Thyroid gland (tissue), 4 donors: Measurements from ENCODE around the gene PCBP3. TPM values are rescaled to one million over a fixed set of nuclear protein-coding genes. Genes with fewer than 3 reads are reported as not detected.

Experiments used
- DNase-seq, 2 donors: peaks; one replicate each; pipeline ENCODE4 v3.0.0-alpha.2; 2019
- H3K27ac ChIP-seq, 3 donors: fragments of 200-600 bp; sonication (generic); 1 replicate in 2 of 3; 2 replicates in 1 of 3; pipeline ENCODE4 v1.5.1; 2016 to 2019; ENCODE audit warnings: mild to moderate bottlenecking in 1 of 3, moderate library complexity in 1 of 3
- H3K27me3 ChIP-seq: fragments of 200-600 bp; sonication (generic); one replicate; pipeline ENCODE4 v1.5.1; 2019
- H3K36me3 ChIP-seq, 2 donors: fragments of 200-600 bp; sonication (generic); one replicate each; pipeline ENCODE4 v1.5.1; 2016 to 2019
- H3K4me1 ChIP-seq, 2 donors: fragments of 200-600 bp; sonication (generic); one replicate each; pipeline ENCODE4 v1.5.1; 2017 to 2019
- H3K4me3 ChIP-seq, 3 donors: fragments of 200-600 bp; sonication (generic); replicated peaks in 1 of 3; 1 replicate in 2 of 3; 2 replicates in 1 of 3; pipeline ENCODE4 v1.5.1; 2016; ENCODE audit warnings: mild to moderate bottlenecking in 1 of 3
- H3K9me3 ChIP-seq: fragments of 200-600 bp; sonication (generic); one replicate; pipeline ENCODE4 v1.5.1; 2017
- POLR2A ChIP-seq, 2 donors: fragments of 450-650 bp; IDR thresholded peaks; one replicate each; pipeline ENCODE4 v1.6.1; 2017; ENCODE audit warnings: antibody characterized with exemption in 2 of 2, mild to moderate bottlenecking in 2 of 2, moderate library complexity in 1 of 2
- WGBS, 2 donors: methylation state at CpG; one replicate each; pipeline ENCODE4 v1.1.5; 2017; 5-methylcytosine and 5-hydroxymethylcytosine counted together
- intact Hi-C: fragments of 100-400 bp; cut with DNase I; formaldehyde crosslinking; loops from one replicate; pipeline ENCODE4 v1.15.1; 2023
- total RNA-seq, 4 donors: library from RNA; depleted of rRNA; stranded (reverse); fragments of >200 nt; gene quantifications; one replicate each; pipeline ENCODE4 v1.2.3, GENCODE V29; 2016
- TF ChIP-seq, protein P1 (sequence below), 6 experiments: fragments of 200-600 bp in 3 of 6; fragments of 450-650 bp in 3 of 6; sonication (generic) in 3 of 6; IDR thresholded peaks; one replicate each; pipeline ENCODE4 v1.5.1; 2016 to 2019; ENCODE audit warnings: antibody characterized with exemption in 6 of 6, mild to moderate bottlenecking in 2 of 6, inconsistent platforms in 1 of 6, moderate library complexity in 1 of 6

The PCBP3 gene
- total RNA-seq, 4 donors from 2014 or later: 0.33 to 0.98 (median 0.54) TPM; not detected in 1

DNA sequence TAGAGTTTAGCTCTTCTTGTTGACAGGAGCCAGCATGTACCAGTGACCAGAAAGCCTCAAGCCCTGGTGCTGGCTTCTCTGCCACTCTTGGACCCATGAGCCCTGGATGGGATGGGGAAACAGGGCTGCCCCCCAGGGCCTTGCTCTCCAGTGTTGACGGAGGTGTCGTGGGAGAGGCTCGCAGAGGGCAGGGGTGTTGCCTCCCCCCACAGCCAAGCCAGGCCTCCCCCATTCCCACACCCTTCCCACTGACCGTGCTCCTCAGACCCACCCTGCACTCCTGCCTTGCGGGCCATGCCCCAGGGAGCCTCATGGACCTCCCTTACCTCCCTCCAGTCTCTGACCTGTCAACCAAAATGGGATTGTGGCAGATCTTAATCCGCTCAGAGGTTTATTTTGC is 214.2 kb downstream of the PCBP3 start:
- Histone ChIP-seq H3K36me3 (no peaks in the 10 kb centered on the region), H3K4me1 (no peaks in the 10 kb centered on the region), H3K4me3 (no peak overlapping the region), H3K9me3 (no peaks in the 10 kb centered on the region), H3K27ac (no peak overlapping the region), H3K27me3 (no peaks in the 10 kb centered on the region)
- TF ChIP-seq POLR2A (IDR thresholded peaks at IDR 0.05): no peak
- TF ChIP-seq, protein P1, sequence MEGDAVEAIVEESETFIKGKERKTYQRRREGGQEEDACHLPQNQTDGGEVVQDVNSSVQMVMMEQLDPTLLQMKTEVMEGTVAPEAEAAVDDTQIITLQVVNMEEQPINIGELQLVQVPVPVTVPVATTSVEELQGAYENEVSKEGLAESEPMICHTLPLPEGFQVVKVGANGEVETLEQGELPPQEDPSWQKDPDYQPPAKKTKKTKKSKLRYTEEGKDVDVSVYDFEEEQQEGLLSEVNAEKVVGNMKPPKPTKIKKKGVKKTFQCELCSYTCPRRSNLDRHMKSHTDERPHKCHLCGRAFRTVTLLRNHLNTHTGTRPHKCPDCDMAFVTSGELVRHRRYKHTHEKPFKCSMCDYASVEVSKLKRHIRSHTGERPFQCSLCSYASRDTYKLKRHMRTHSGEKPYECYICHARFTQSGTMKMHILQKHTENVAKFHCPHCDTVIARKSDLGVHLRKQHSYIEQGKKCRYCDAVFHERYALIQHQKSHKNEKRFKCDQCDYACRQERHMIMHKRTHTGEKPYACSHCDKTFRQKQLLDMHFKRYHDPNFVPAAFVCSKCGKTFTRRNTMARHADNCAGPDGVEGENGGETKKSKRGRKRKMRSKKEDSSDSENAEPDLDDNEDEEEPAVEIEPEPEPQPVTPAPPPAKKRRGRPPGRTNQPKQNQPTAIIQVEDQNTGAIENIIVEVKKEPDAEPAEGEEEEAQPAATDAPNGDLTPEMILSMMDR (IDR thresholded peaks at IDR 0.05): no peak
- DNase-seq: no peak
- intact Hi-C loops: no loop called here
- WGBS, 2 donors: 74 to 76% methylated on average over 6 of the region's 6 CpGs

DNA sequence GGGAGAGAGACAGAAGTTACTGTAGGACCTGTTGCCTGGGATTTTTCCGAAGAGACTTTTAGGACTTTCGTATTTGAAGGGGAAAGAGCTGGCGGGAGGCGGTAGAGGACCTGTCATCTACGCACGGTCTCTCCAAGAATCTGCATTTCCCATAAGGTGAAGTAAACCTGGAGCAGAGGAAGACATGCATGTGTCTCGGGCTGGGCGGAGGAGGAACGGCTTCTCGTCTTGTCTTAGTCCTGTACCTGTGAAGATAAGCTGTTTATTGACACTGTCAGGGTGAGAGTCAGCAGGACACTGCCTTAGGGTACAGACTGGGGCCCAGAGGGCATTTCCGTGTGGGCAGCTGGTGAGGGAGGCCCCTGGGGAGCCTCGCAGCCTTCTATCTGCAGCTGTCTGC is 214.7 kb downstream of the PCBP3 start:
- no peaks in the 10 kb centered on the region for H3K36me3 ChIP-seq
- intact Hi-C loops: no loop called here
- DNase-seq: no peak

GRCh38 chr21:45859041-45859761 is 215.7 kb downstream of the PCBP3 start:
- Histone ChIP-seq H3K36me3 (no peaks in the 10 kb centered on the region), H3K4me3 (no peak overlapping the region), H3K27me3 (no peaks in the 10 kb centered on the region), H3K4me1 (no peaks in the 10 kb centered on the region), H3K9me3 (no peaks in the 10 kb centered on the region), H3K27ac (no peak overlapping the region)
- TF ChIP-seq POLR2A (IDR thresholded peaks at IDR 0.05): no peak
- TF ChIP-seq, protein P1 (IDR thresholded peaks at IDR 0.05): no peak
- WGBS, 2 donors: 78 to 87% methylated on average over 14 to 18 of the region's 21 CpGs
- no peak for DNase-seq
- intact Hi-C loops: no loop called here

More for the DNA sequence above, 214.7 kb downstream of the PCBP3 start:
- H3K27me3 ChIP-seq: no peaks in the 10 kb centered on the region
- no peak overlapping the region for H3K4me3 ChIP-seq
- no peaks in the 10 kb centered on the region for H3K9me3 ChIP-seq
- no peaks in the 10 kb centered on the region for H3K4me1 ChIP-seq
- no peak overlapping the region for H3K27ac ChIP-seq
- TF ChIP-seq, protein P1 (IDR thresholded peaks at IDR 0.05): no peak
- no peak for TF ChIP-seq POLR2A (IDR thresholded peaks at IDR 0.05)
- WGBS, 2 donors: 90 to 96% methylated on average over 12 of the region's 12 CpGs

- Histone ChIP-seq H3K4me3 (no peak overlapping the region), H3K4me1 (no peaks in the 10 kb centered on the region), H3K27ac (no peak overlapping the region), H3K27me3 (no peaks in the 10 kb centered on the region), H3K9me3 (no peaks in the 10 kb centered on the region), H3K36me3 (no peaks in the 10 kb centered on the region)
- DNase-seq: no peak
- 91 to 95% methylated on average over 5 to 12 of the region's 12 CpGs for WGBS, 2 donors
- intact Hi-C loops: no loop called here
- TF ChIP-seq POLR2A (IDR thresholded peaks at IDR 0.05): no peak
- TF ChIP-seq, protein P1 (IDR thresholded peaks at IDR 0.05): no peak
Measured at GRCh38 chr21:45859762-45860357, 216.3 kb downstream of the PCBP3 start.

DNA sequence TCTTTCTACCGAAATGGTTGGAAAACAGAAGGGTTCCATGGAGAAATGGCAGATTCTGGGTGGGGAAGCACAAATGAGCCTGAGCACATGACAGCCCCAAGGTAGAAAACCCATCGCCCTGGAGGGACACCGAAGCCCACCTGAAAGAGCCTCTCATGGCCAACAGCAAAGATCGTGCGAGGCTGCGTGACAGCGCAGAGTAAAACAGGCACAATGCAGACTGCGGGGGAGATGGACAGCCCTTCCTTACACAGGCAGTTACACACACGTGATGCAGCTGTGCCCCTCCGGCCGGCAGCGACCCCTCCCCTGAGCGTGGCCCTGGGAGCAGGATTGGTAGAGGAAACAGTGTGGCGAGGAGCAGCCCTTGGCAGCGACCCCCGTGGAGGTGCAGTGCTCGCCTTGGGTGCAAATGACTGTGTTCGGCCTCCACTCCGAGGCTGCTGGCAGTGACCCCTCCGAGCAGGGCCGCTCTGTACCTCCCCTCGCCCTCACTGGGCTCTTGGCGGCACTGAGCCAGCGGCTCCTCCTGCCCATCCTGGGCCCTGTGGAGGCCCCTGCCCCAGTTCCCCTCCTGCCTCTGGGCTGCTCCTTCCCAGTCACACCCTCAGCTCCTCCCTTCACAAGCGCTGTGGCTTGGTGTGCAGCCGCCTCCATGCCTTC is 217.1 kb downstream of the PCBP3 start:
- Histone ChIP-seq H3K4me1 (no peaks in the 10 kb centered on the region), H3K4me3 (no peak overlapping the region), H3K36me3 (no peaks in the 10 kb centered on the region), H3K27ac (no peak overlapping the region), H3K27me3 (no peaks in the 10 kb centered on the region), H3K9me3 (no peaks in the 10 kb centered on the region)
- no peak for DNase-seq
- WGBS, 2 donors: 86 to 91% methylated on average over 24 to 25 of the region's 26 CpGs
- intact Hi-C loops: no loop called here
- TF ChIP-seq POLR2A (IDR thresholded peaks at IDR 0.05): no peak
- TF ChIP-seq, protein P1 (IDR thresholded peaks at IDR 0.05): no peak
